Natural killer cell (primary cell): Measurements from ENCODE around the gene SRD5A3. TPM values are rescaled to one million over a fixed set of nuclear protein-coding genes. Genes with fewer than 3 reads are reported as not detected.
"Not testable (repeated sequence)": the region's sequence is repeated elsewhere in the genome, so short reads cannot be mapped to it uniquely, and the experiment has no call there.

ENCODE experiments used
- ATAC-seq, 3 donors: fragments of 150-1000 bp in 2 of 3; fragments of 200-7000 bp in 1 of 3; cut with Tn5 transposase; 1 replicate in 1 of 3; 2 replicates in 2 of 3; pipeline ENCODE4 v1.10.0; 2021; ENCODE audit warnings: mild to moderate bottlenecking in 2 of 3, moderate library complexity in 2 of 3
- DNase-seq, 2 donors: peaks; one replicate each; pipeline versions ENCODE4 v3.0.0 to v3.0.0-alpha.2; 2013 to 2021; ENCODE audit warnings: mixed read lengths in 1 of 2
- H3K27ac ChIP-seq: one replicate; pipeline ENCODE4 v1.5.1; 2013; ENCODE audit warnings: mild to moderate bottlenecking, low read length
- H3K27me3 ChIP-seq: one replicate; pipeline ENCODE4 v1.6.1; 2013; ENCODE audit warnings: low read length; ENCODE audit not compliant: control insufficient read depth, insufficient read depth
- H3K36me3 ChIP-seq: one replicate; pipeline ENCODE4 v1.6.1; 2013; ENCODE audit warnings: low read length; ENCODE audit not compliant: control insufficient read depth, insufficient read depth
- H3K4me1 ChIP-seq: one replicate; pipeline ENCODE4 v1.6.1; 2013; ENCODE audit warnings: low read length; ENCODE audit not compliant: control insufficient read depth, insufficient read depth
- H3K4me3 ChIP-seq: one replicate; pipeline ENCODE4 v1.5.1; 2013; ENCODE audit warnings: low read length
- H3K9me3 ChIP-seq: one replicate; pipeline ENCODE4 v1.6.1; 2013; ENCODE audit warnings: low read length; ENCODE audit not compliant: control insufficient read depth, insufficient read depth
- H3K27ac Mint-ChIP-seq, 2 donors: one replicate each; pipeline ENCODE4 v1.8.0; 2022; ENCODE audit warnings: mild to moderate bottlenecking in 2 of 2, mixed read lengths in 2 of 2, moderate library complexity in 1 of 2
- H3K27me3 Mint-ChIP-seq, 2 donors: one replicate each; pipeline ENCODE4 v1.8.0; 2022; ENCODE audit warnings: low read depth in 2 of 2, mixed read lengths in 2 of 2
- H3K36me3 Mint-ChIP-seq: one replicate; pipeline ENCODE4 v1.8.0; 2022; ENCODE audit warnings: mixed read lengths
- H3K4me1 Mint-ChIP-seq, 2 donors: one replicate each; pipeline ENCODE4 v1.8.0; 2022; ENCODE audit warnings: mixed read lengths in 2 of 2
- H3K4me3 Mint-ChIP-seq: one replicate; pipeline ENCODE4 v1.8.0; 2022; ENCODE audit warnings: mild to moderate bottlenecking, moderate library complexity, mixed read lengths
- H3K9me3 Mint-ChIP-seq, 2 donors: one replicate each; pipeline ENCODE4 v1.8.0; 2022; ENCODE audit warnings: mixed read lengths in 2 of 2
- WGBS: methylation state at CpG from one replicate; pipeline ENCODE4 v1.1.7; 2013; ENCODE audit warnings: missing lambda C conversion rate; ENCODE audit not compliant: insufficient coverage; 5-methylcytosine and 5-hydroxymethylcytosine counted together
- intact Hi-C: fragments of 100-400 bp; cut with micrococcal nuclease; formaldehyde crosslinking; loops from one replicate; pipeline ENCODE4 v1.14.2; 2022
- total RNA-seq, 4 donors: library from RNA; stranded (reverse); fragments of 120-200 nt in 1 of 4; gene quantifications; one replicate each; pipeline versions ENCODE4 v1.2.3 to v1.2.4, GENCODE V29; 2013 to 2022
- TF ChIP-seq, protein P1 (sequence below): fragments of 200-600 bp; IDR thresholded peaks from one replicate; pipeline ENCODE4 v1.8.0; 2022; ENCODE audit warnings: antibody characterized with exemption

The SRD5A3 gene
- total RNA-seq, 3 donors from 2014 or later (not counting 1 experiment from before 2014, with no cell fraction given), result 3.5 to 5.6 (median 4.5) TPM

DNA sequence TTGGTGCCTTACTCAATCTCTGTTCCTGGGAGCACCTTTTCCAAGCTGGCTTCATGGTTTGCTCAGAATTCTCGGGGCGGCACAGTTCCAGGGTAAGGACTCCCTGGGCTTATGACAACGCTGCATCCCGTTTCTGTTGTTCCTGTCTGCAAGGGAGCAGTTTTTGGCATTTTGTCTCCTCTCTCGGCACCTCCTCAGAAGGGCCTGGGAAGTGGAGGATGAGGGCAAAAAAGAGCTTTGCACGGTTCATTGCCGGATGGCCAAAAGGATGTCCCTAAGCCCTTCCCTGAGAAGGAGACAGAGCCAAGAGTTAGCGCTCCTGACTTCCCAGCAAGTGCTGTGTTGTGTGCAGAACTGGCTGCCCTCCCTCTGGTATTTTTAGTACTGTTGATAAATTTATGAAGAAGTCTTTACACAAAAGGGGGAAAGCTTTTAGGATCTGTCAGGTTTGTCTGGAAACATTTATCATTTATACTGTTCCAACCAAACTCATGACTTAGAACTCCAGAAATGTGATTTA, 13.4 kb downstream of the SRD5A3 start:
- no peak for ATAC-seq
- 99% methylated on average over 8 of the region's 8 CpGs for WGBS

DNA sequence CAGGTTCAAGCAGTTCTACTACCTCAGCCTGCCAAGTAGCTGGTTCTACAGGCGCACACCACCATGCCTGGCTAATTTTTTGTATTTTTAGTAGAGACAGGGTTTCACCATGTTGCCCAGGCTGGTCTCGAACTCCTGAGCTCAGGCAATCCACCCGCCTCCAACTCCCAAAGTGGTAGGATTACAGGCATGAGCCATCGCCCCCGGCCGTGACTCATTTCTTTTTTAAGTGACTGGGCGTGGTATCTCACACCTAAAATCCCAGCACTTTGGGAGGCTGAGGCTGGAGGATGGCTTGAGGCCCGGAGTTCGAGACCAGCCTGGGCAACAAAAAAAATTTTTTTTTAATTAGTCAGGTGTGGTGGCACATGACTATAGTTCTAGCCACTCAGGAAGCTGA, 16.9 kb downstream of the SRD5A3 start:
- H3K9me3 Mint-ChIP-seq, H3K36me3 Mint-ChIP-seq, H3K4me1 Mint-ChIP-seq, H3K4me3 ChIP-seq, ATAC-seq, H3K4me1 ChIP-seq, H3K9me3 ChIP-seq, H3K27me3 Mint-ChIP-seq, H3K27ac ChIP-seq, DNase-seq, H3K36me3 ChIP-seq, intact Hi-C loops, H3K27me3 ChIP-seq, H3K27ac Mint-ChIP-seq, H3K4me3 Mint-ChIP-seq: not testable (repeated sequence)
- 94% methylated on average over 9 of the region's 9 CpGs for WGBS

More for the DNA sequence above, 13.4 kb downstream of the SRD5A3 start:
- Histone ChIP-seq H3K36me3 (no peaks in the 10 kb centered on the region), H3K4me1 (no peaks in the 10 kb centered on the region), H3K9me3 (no peaks in the 10 kb centered on the region), H3K27ac (no peak overlapping the region), H3K4me3 (no peak overlapping the region), H3K27me3 (no peaks in the 10 kb centered on the region)
- Mint-ChIP-seq H3K36me3 (no peaks in the 10 kb centered on the region), H3K9me3 (no peaks in the 10 kb centered on the region), H3K27ac (no peak overlapping the region), H3K4me3 (no peak overlapping the region), H3K27me3 (no peaks in the 10 kb centered on the region), H3K4me1 (no peaks in the 10 kb centered on the region)
- TF ChIP-seq, protein P1, sequence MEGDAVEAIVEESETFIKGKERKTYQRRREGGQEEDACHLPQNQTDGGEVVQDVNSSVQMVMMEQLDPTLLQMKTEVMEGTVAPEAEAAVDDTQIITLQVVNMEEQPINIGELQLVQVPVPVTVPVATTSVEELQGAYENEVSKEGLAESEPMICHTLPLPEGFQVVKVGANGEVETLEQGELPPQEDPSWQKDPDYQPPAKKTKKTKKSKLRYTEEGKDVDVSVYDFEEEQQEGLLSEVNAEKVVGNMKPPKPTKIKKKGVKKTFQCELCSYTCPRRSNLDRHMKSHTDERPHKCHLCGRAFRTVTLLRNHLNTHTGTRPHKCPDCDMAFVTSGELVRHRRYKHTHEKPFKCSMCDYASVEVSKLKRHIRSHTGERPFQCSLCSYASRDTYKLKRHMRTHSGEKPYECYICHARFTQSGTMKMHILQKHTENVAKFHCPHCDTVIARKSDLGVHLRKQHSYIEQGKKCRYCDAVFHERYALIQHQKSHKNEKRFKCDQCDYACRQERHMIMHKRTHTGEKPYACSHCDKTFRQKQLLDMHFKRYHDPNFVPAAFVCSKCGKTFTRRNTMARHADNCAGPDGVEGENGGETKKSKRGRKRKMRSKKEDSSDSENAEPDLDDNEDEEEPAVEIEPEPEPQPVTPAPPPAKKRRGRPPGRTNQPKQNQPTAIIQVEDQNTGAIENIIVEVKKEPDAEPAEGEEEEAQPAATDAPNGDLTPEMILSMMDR, result no peak
- intact Hi-C loops, result no loop called here
- no peak for DNase-seq

DNA sequence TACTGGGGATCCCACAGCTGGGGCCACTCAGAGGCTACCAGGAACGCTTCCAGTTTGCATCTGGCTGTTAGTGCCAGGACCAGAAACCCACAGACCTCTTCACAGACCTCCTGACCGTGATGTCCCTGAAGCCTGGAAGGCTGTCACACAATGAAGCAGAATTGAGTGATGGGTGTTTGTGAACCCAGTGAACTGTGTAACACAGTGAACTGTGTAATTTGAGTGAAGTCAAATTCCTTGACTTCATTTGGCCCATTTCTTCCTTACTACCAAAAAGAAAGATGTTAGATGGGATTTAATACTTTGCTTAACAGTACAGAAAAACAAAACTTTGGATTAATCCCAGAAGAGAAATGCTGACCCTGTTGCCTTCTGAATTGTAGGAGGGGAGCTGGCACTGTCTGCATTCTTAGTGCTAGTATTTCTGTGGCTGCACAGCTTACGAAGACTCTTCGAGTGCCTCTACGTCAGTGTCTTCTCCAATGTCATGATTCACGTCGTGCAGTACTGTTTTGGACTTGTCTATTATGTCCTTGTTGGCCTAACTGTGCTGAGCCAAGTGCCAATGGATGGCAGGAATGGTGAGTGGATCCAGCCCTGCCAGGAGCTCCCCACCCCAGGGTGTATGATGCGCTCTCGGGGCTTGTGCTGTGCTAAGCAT, 17.8 kb downstream of the SRD5A3 start:
- H3K27me3 ChIP-seq, result no peaks in the 10 kb centered on the region
- Mint-ChIP-seq H3K27ac (no peak overlapping the region), H3K9me3 (no peaks in the 10 kb centered on the region), H3K27me3 (no peaks in the 10 kb centered on the region), H3K4me3 (no peak overlapping the region), H3K4me1 (no peaks in the 10 kb centered on the region), H3K36me3 (no peaks in the 10 kb centered on the region)
- no peak for ATAC-seq
- WGBS, result 98% methylated on average over 8 of the region's 9 CpGs
- H3K9me3 ChIP-seq, result no peaks in the 10 kb centered on the region
- no peak overlapping the region for H3K4me3 ChIP-seq
- no peak overlapping the region for H3K27ac ChIP-seq
- intact Hi-C loops, result no loop called here
- no peak for DNase-seq
- H3K4me1 ChIP-seq, result no peaks in the 10 kb centered on the region
- peaks cover 2% of the 10 kb centered on the region for H3K36me3 ChIP-seq
- TF ChIP-seq, protein P1, result no peak

DNA sequence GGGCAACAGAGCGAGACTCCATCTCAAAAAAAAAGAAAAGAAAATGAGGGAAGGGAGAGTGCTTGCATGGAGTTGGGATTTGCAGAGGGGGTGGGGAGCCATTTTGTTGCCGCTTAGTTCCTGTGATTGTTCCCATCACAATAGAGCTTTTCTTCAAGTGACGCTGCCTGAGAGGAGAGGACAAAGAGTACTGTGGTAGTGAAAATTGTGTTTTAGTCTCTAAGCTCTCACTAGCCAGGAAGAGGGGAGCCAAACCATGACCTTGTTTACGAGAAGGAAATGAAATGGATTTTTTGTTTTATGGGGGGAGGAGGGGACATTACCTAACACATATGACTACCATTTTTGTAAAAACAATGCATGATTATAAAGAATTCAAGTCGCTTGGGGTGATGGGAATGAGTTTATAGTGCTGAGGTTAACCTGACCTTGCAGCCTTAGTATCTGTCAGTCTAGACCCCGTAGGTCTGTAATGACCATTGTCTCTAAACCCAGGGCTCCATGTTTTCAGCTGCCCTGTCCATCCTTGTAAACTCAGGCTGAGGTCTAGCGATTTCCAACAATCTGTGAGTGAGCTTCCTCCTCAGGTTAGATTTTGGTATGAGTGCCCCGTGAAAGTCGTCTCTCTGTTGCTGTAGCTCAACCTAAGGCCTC, 18.8 kb downstream of the SRD5A3 start:
- no peaks in the 10 kb centered on the region for H3K4me1 Mint-ChIP-seq
- no peak overlapping the region for H3K4me3 ChIP-seq
- no peak overlapping the region for H3K27ac Mint-ChIP-seq
- WGBS, result 96% methylated on average over 8 of the region's 9 CpGs
- H3K27ac ChIP-seq, result no peak overlapping the region
- H3K9me3 Mint-ChIP-seq, result no peaks in the 10 kb centered on the region
- intact Hi-C loops, result no loop called here
- TF ChIP-seq, protein P1, result no peak
- peaks cover 2% of the 10 kb centered on the region for H3K36me3 ChIP-seq
- H3K4me1 ChIP-seq, result no peaks in the 10 kb centered on the region
- H3K9me3 ChIP-seq, result no peaks in the 10 kb centered on the region
- DNase-seq (no peak), ATAC-seq (no peak)
- H3K27me3 ChIP-seq, result no peaks in the 10 kb centered on the region
- no peak overlapping the region for H3K4me3 Mint-ChIP-seq
- no peaks in the 10 kb centered on the region for H3K36me3 Mint-ChIP-seq
- H3K27me3 Mint-ChIP-seq, result no peaks in the 10 kb centered on the region
